ENCODE measurements around the gene PROSER2.
"Not testable (repeated sequence)": the region's sequence is repeated elsewhere in the genome, so short reads cannot be mapped to it uniquely, and the experiment has no call there.

The PROSER2 gene

GRCh38 chr10:11886138-11886474, 63.0 kb downstream of the PROSER2 start:
- DNase-seq = no peak

GRCh38 chr10:11886851-11887250, 63.7 kb downstream of the PROSER2 start:
- no peak for DNase-seq

GRCh38 chr10:11887381-11888227, 64.4 kb downstream of the PROSER2 start:
- no peak for DNase-seq

- DNase-seq = not testable (repeated sequence)
Measured at GRCh38 chr10:11889263-11889662, 66.1 kb downstream of the PROSER2 start.

DNA sequence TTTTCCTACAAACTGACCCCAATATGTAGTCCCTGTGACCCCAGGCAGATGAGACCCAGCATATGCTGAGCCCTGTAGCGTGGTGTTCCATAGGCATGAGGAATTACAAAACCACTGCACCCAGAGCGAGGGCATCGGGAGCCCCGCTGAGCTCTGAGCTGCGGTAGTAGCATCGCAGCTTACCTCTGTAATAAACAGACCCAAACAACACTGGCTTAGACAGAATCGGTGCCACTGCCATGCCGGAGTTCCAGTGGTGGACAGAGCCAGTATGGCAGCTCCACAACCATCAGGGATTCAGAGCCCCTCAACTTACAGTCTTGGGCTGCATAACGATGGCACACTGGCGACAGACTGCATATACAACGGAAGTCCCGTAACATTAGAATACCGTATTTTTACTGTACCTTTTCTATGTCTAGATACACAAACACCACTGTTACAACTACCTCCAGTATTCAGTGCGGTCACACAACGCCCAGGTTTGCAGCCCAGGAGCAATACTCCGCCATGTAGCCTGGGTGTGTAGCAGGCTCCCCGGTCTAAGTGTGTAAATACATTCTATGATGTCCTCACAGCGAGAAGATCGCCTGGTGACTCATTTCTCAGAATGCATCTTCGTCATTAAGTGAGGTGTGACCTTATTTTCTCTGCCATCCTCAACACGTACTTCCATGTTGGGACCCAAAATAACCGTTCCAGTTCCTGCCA, 68.8 kb downstream of the PROSER2 start:
- no peak for DNase-seq

- DNase-seq = no peak
Measured at GRCh38 chr10:11893749-11894278, 70.7 kb downstream of the PROSER2 start.

DNA sequence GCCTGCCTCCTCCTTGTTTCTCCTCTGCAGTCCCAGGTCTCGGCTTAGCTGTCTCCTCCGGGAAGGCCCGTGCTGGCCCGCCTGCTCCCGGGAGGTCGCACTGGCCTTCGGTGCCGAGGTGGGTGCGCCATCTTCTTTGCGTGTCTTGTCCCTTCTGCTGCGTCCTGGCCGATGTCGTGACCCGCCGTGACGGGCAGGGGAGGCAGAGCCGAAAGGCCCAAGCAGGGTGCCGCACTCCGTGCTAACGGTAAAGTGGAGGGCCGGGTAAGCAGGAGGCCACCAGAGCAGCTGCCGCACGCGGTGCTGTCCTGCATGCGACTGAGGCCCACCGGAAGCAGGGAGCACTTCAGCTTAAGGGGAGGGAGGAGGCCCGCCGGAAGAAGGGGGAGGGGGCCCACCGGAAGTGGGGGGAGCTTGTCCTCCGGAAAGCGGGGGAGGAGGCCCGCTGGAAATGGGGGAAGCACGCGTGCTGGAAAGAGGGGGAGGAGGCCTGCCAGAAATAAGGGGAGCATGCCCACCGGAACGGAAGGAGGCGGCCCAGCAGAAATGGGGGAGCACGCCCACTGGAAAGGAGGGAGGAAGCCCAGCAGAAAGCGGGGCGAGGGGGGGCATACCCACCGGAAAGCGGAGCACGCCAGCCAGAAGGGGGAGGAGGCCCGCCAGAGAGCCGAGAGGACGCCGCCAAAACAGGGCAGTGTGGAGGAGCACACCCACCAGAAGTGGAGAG, 71.4 kb downstream of the PROSER2 start:
- DNase-seq = no peak

DNA sequence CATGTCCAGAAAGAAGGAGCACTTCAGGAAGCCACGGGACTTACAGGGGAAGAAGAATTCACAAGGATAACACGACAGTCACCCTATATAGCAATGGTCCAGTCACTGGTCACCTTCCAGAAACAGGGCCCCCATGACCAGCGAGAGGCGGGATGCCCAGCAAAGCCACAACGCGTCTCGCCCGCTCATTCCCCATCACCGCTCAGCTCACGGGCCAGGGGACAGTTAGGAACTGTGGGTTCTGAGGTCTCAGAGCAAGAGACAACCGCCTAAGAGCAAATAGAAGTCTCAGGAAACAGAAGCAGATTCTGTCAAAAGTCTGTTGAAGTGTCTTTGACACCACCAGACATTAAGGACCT, 71.9 kb downstream of the PROSER2 start:
- no peak for DNase-seq

DNA sequence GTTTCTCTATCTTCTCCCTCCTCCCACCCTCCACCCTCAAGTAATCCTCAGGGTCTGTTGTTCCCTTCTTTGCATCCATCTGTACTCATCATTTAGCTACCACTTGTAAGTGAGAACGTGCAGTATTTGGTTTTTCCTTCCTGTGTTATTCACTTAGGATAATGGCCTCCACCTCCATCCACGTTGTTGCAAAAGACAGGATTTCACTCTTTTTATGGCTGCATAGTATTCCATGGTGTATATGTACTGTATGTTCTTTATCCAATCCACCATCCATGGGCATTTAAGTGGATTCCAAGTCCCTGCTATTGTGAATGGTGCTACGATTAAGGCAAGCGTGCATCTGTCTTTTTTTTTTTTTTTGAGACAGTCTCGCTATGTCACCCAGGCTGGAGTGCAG, 72.4 kb downstream of the PROSER2 start:
- no peak for DNase-seq

- DNase-seq = no peak
Measured at GRCh38 chr10:11896549-11897200, 73.5 kb downstream of the PROSER2 start.

DNA sequence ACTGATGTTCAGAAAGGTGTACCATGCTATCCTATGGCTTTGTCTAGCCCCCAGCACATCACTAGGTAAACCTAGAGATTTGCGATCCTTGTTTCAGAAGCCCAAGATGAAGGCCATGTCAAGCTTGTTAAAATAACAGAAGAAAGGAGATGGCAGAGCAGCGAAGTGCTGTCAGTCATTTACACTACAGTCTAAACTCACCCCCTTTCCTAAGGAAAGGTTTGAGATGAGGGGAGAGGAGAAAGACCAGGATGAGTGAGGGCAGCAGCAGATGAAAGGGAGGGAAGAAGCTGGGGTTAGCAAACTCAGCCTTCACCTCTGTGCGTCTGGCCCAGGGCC, 74.8 kb downstream of the PROSER2 start:
- DNase-seq = no peak

GRCh38 chr10:11898372-11899066, 75.4 kb downstream of the PROSER2 start:
- no peak for DNase-seq

DNA sequence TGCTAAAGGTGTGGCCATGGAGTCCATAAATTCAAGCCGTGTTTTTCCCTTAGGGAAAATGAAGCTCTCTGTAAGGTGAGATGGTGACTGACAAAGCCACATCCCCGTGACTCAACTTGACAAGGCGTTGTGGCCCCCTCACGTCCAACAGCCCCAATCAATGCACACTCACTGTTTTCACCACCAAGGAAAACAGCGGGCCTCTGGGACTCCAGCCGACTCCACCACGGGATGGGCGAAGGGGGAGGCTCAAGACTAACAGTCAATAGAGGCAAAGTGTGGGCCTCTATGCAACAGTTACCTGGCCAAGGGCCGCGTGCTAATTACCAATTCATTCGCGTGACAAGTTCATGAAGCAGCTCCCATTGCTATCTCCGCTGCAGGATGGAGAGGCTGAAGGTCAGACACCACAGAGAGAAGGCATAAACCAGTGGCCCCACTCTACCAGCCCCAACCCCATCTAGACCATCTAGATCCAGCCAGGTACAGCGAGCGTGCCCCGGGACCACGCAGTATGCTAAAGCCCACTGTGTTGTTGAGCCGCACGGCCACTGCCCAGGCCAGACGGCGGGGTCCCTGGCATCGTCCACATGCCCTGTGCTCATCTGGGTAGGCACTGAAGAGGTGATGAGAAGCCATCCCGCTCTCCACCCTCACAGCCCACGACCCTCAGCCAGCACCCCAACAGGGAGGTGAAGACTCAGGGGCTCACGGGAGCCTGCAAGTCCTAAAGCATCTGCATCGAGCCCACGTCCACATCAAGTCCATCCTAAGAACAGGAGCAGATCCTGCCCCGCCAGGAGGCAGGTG, 76.1 kb downstream of the PROSER2 start:
- no peak for DNase-seq

- no peak for DNase-seq
Measured at GRCh38 chr10:11901036-11901301, 77.8 kb downstream of the PROSER2 start.

DNA sequence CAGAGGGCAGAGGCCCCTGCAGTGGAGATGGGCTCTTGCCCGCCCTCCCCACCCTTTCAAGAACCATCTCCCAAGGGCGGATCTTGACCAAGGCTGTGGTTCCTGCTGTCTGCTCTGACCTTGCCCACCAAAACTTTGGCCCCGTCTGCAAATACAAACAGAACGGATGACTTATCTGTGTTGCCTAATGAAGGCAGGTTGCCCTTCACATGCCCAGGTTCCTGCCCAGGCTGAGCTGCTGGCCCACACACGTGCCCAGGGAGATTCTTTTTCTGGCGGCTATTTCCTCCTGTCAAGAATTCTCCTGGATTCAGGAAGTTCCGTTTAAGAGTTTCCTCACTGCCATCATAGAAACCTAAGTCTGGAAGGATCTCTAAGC, 78.3 kb downstream of the PROSER2 start:
- no peak for DNase-seq

DNA sequence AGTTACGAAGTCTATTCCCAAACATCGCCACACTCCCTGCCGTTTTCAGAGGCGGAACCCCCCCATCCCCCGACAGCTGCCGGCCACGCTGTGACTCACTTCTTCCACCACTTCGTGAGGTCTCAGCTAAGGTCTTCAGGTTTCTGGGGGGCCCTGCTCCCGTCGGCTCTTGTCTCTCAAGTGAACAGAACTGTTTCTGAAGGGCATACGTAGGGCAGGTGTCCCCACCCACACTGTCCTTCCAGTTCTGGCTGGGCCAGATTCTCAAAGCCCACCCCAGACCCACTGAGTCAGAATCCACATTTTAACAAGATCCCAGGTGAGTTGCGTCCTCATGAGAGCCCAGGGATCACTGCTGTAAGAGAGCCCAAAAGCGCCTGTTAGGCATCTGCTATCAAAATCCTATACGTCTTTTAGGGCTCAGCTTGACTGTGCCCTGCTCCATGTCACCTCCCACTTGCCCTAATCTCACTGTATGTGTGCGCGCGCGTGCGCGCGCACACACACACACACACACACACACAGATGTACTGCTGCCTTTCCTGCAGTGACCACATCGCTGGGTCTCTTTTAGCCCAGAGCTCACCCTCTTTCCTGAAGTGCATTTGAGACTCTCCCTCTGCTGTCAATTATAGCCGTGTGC, 78.8 kb downstream of the PROSER2 start:
- DNase-seq = no peak

DNA sequence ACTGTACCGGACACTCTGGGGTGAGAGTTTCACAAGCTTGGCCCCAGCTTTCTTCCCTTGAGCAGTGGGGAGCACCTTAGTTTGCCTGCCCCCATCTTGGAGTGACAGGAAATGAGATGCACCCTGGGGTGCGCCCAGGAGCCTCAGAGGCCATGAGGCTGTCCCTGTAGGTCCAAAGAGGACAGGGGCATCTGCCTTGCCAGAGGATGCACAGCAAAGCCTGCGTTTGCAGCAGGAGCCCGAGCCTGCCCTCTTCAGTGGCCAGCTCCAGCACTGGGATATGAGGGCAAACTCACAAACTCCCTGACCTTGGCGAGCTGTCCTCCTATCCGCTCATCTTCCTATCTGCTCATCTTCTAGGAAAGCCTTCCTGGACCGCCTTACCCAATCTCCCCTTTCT, 79.5 kb downstream of the PROSER2 start:
- DNase-seq = no peak

DNA sequence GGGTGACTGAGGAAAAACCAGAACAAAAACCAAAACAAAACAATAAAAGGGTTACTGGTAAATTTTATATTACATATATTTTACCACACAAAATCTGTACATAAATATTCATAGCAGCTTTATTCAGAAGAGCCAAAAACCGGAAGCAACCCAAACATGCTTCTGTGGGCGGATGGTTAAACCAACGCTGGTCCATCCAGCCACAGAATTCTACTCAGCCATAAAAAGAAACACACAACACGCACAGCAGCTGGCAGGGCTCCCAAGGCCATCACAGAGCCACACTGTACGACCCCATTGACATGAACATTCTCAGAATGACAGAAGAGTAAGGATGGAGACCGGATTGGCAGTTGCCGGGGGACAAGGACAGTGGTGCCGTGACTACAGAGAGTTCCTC, 83.6 kb downstream of the PROSER2 start:
- no peak for DNase-seq

DNA sequence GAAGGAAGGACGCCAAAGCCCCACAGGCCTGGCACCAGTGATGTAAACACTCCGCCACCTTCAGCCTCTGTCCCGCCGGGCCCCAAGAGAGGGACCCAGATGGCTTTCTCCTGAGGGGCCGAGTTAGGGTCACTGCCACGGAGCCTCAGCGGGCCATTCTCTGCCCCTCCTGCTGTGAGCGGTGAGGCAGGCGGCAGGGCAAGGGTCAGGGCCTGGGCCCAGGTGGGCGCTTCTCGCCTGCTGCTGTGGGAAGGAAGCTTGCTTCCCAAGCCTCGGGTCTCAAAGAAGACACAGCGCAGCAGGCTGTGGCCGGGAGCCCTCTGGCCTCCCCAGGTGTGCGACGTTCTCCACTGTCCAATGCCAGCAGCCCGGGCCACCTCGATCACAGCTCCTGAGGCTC, 84.8 kb downstream of the PROSER2 start:
- no peak for DNase-seq

DNA sequence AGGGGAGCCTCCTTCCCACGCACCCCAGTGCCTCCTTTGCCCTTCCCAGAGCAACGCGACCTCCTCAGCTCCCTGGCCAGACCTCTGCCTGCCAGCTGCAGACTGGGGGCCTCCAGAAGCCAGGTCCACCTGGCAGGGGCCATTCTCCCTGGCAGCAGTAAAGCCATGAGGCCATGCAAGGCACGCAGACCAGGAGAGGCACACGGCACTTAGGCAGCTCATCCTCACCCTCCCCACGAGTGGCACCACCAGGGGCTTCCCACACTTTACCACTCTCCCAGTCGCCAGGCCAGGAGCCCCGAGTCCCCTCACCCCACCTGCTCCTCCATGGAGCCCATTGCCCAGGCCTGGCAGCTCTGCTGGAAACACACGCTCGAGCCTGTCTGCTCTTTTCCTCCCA, 85.4 kb downstream of the PROSER2 start:
- no peak for DNase-seq

GRCh38 chr10:11908991-11909390, 85.8 kb downstream of the PROSER2 start:
- no peak for DNase-seq

Measured in fibroblast of skin of abdomen (primary cell).